ENCODE measurements around the gene SAMD4B.
"Not testable (repeated sequence)": the region's sequence is repeated elsewhere in the genome, so short reads cannot be mapped to it uniquely, and the experiment has no call there.

Gene SAMD4B, protein sequence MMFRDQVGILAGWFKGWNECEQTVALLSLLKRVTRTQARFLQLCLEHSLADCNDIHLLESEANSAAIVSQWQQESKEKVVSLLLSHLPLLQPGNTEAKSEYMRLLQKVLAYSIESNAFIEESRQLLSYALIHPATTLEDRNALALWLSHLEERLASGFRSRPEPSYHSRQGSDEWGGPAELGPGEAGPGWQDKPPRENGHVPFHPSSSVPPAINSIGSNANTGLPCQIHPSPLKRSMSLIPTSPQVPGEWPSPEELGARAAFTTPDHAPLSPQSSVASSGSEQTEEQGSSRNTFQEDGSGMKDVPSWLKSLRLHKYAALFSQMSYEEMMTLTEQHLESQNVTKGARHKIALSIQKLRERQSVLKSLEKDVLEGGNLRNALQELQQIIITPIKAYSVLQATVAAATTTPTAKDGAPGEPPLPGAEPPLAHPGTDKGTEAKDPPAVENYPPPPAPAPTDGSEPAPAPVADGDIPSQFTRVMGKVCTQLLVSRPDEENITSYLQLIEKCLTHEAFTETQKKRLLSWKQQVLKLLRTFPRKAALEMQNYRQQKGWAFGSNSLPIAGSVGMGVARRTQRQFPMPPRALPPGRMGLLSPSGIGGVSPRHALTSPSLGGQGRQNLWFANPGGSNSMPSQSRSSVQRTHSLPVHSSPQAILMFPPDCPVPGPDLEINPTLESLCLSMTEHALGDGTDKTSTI

DNA sequence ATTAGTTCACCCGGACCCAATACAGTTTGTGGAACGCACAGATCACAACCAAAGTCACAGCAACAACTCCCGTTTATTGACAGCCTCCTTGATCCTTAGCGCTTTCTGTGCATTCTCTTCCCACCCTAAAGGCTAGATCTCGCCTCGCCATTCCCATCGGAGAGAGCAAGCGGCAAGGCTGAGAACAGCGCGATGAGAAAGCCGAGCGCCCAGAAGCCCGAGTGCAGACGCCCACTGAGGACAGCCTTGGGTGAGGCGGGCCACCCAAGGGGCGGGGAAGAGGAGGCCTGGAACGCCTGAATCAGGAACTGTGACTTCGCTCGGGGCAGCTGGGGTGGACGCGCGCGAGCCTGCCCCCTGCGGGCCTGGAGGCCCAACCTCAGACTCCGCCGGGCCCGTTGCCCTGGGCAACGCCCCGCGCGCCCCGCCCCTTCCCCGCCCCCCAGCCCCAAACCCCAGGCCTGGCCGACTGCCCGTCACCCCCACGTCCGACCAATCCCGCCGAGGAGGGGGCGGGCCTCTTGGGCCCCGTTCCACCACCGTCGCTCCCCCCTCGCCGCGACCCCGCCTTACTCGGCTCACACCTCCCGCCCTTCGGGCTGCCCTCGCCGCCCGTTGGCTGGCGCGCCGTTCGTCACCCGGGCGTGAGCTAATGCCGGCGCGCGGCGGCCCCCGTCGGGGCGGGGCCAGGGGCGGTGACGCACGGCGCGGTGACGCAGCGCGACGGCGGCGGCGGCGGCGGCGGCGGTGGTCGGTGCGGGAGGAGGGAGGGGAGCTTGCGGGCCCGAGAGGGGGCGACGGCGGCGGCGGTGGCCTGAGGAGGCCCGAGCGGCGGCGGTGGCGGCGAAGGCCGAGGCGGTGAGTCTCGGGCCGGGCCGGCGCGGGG lies at the start of gene SAMD4B:
SAMD4B (plus strand) TSS at position 703 of the 886 bp plus-strand sequence. CDS start 14,473 bp downstream, outside the sequence.
- DNase-seq (ENCODE audit: low read depth in 2 of 2) = peak; percentile 98 to 99

DNA sequence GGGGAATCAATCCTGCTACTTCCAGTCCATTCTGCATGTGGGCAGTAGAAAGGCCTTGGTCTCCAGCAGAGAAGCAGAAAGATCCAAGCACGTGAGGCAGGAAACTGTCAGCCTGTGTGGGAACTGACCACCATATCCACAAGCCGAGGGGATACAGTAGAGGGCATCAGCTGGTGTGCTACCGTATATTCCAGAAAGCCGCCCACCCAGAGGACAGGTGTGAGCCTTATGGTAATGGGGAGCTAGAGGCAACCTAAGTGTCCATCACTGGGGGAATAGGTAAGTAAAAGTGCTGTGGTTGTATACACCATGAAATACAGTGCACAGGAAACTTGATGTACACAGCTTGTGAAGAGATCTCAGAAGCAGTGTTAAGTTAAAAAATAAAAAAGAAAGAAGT lies 48.8 kb upstream of the SAMD4B start:
- no peak for DNase-seq (ENCODE audit: low read depth in 2 of 2)

DNA sequence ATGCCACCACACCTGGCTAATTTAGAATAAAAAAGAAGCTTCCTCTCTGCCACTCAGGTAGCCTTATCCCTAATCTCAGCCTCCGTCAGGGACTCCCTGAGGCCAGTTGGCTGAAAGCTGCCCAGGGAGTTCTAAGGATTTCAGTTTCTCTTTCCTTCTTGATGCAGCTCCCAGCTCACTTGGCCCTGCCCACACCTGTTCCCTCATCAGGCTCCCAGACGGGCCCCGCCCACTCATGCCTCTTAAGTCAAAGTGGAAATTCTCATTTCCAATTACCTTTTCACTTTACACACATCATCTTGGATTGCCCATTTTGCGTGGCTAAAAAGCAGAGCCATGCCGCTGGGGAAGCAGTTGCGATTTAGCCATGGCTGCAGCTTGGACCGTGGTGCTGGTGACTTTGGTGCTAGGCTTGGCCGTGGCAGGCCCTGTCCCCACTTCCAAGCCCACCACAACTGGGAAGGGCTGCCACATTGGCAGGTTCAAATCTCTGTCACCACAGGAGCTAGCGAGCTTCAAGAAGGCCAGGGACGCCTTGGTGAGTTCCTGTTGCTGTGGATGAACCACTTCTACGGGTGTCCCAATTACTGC lies 46.1 kb upstream of the SAMD4B start, which contains the start of gene IFNL1:
IFNL1 (plus strand) TSS at position 353 of the 591 bp plus-strand sequence; CDS start at position 368, 15 bp downstream.
- no peak for DNase-seq (ENCODE audit: low read depth in 2 of 2)

DNA sequence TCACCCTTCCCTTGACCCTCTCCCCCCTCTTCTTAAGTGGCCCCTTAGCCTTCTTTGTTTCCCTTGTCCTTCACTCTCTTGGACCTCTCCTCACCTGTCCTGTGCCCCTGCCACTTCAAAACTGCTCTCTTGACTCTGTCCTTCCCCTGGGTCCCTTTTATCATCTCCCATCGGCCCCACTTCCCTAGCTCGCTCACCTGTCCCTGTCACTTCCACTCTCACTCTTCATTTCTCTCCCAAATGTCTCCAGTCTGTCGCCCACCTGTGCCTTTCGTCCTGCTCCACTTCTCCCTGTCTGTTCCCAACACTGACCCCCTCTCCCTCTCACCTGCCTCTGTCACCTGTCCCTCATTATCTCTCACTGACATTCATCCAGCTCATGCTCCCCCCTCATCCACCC lies 45.3 kb upstream of the SAMD4B start:
- no peak for DNase-seq (ENCODE audit: low read depth in 2 of 2)

DNA sequence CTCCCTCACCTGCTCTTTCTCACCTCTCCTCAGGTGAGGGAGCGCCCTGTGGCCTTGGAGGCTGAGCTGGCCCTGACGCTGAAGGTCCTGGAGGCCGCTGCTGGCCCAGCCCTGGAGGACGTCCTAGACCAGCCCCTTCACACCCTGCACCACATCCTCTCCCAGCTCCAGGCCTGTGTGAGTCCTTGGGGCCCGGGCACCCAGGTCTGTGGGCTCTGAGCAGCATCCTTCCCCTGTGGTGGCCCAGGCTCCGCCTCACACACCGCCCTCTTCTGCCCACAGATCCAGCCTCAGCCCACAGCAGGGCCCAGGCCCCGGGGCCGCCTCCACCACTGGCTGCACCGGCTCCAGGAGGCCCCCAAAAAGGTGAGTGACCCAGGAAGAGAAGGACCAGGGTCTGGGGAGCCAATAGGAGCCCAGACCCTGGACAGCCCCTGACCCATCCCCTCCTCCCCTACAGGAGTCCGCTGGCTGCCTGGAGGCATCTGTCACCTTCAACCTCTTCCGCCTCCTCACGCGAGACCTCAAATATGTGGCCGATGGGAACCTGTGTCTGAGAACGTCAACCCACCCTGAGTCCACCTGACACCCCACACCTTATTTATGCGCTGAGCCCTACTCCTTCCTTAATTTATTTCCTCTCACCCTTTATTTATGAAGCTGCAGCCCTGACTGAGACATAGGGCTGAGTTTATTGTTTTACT lies 44.1 kb upstream of the SAMD4B start:
- DNase-seq (ENCODE audit: low read depth in 2 of 2) = peak; percentile 48 to 61

DNA sequence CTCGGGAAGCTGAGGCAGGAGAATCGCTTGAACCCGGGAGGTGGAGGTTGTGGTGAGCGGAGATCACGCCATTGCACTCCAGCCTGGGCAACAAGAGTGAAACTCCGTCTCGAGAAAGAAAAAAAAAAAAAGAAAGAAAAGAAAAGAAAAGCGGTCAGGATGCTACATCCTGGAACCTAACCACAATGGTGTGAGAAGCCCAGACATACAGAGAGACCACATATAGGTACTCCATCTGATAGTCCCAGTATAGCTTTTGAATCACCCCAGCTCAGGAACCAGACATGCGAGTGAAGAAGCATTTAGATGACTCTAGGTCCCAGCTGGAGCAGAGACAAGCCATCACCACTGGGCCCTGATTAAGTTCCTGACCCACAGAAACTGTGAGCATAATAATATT lies 42.8 kb upstream of the SAMD4B start:
- DNase-seq (ENCODE audit: low read depth in 2 of 2) = no peak

DNA sequence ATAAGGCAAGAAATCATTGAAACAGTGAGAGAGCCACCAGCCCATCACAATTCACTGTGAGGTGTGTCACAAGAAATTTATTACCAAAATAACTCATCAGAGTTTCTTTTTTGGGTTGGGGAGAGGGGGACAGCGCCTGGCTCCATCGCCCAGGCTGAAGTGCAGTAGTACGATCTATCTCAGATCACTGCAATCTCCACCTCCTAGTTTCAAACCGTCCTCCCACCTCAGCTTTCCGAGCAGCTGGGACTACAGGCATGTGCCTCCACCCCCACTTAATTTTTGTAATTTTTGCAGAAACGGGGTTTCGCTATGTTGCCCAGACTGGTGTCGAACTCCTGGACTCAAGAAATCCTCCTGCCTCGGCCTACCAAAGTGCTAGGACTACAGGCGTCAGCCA lies 42.4 kb upstream of the SAMD4B start:
- no peak for DNase-seq (ENCODE audit: low read depth in 2 of 2)

DNA sequence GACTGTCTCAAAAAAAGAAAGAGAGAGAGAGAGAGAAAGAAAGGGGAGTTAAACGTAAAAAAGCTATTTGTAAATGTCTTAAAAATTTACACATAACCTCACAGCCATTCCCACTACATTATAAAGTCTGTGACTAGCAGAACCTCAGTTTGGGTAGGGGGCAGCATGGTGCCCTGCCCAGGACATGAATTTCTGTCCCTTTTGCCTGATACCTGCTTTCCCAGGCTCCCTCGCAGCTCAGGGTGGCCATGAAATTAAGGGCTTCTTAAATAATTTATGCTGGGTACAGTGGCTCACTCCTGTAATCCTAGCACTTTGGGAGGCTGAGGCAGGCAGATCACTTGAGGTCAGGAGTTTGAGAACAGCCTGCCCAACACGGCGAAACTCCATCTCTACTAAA lies 41.2 kb upstream of the SAMD4B start:
- DNase-seq (ENCODE audit: low read depth in 2 of 2) = no peak

DNA sequence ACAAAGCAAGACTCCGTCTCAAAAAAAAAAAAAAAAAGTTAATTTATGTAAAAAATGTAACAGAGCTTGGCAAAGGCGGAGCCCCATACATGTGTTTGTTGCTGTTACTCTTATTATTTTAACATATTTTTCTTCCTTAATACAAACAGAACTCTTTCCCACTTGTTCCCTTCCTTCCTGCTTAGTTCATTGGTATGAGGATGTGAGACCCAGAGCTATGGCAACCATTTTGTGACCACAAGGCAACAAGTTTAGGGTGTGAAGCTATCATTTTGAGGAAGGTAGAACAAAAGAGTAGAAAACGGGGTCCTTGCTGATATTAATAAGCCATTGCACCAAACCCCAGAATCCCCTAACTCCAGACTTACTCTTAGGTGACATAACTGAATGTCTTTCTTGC lies 40.7 kb upstream of the SAMD4B start:
- no peak for DNase-seq (ENCODE audit: low read depth in 2 of 2)

DNA sequence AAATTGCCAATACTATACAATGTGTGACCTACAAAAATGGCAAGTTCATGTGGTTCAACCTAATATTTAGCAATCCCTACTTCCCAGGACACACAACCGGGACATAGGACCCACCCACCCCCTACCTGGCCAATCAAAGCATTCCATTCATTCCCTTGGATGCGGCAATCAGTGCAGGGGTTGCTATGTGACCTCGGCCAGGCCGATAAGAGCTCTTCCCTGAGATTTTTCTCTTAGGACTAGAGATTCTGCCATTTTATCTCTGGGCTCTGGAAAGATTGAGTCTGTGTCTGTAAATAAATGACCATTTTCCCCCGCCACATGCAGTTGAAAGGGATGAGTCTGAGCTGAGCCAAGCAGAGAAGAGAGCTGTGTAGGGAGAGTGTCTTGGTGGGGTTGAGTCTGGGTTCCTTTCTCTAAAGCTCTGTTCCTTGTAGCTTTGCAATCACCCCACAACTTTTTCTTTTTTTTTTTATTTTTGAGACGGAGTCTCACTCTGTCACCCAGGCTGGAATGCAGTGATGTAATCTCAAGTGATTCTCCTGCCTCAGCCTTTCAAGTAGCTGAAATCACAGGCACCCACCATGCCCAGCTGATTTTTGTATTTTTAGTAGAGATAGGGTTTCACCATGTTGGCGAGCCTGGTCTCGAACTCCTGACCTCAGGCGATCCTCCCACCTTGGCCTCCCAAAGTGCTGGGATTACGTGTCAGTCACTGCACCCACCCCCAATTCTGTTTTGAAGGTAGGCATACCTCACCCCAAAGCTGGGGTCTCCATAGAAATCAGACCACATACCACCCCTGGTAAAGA lies 38.6 kb upstream of the SAMD4B start:
- DNase-seq (ENCODE audit: low read depth in 2 of 2) = no peak

DNA sequence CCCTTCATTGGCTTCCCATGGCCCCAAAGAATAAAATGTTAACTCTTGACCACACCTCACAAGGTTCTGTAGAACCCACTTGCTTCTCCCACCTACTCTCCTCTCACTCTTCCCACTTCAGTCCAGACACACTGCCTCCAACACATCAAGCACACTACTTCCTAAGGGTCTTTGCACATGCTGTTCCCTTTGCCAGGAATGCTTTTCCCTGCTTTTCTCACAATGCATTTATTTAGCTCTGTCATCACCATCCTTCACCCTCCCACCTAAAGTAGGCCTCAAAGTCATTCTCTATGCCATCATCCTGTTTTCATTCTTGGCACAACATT lies 38.1 kb upstream of the SAMD4B start:
- no peak for DNase-seq (ENCODE audit: low read depth in 2 of 2)

DNA sequence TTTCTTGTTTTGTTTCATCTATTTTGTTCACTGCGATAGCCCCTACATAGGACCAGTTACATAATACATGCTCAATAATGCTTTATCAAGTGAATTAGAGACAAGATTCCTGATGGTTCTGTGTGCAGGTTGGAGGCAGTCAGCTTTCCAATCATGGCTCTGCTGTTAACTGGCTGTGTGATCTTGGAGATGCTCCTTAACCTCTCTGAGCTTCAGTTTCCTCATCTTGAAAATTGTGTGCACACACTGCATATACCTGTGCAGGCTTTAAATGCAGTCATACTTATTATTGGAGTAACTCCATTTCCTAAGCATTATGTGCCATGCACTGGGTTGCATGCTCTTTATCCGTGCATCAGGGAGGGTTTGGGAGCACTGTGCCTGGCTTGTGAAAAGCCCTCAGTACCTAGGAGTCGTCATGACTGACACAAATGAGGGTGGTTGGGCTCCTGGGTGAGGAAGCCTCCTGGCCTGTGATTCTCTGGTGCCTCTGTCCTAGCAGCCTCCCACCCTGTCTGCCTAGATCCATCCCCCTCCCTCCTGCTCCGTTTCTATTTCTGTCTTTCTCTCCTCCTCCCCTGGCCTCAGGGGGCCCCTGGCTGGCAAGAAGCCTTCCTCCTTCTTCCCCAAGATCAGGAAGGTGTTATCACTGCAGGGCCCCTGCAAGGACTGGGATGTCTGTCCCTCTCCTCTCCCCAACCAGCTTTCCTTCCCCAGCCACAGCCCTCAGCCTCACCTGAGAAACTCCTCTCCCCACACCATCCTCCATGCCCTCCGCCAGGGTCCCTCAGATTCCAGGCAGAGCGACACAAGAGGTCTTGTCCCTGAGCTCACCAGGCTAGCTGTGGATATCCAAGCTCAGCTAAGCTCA lies 37.3 kb upstream of the SAMD4B start:
- DNase-seq (ENCODE audit: low read depth in 2 of 2) = no peak

DNA sequence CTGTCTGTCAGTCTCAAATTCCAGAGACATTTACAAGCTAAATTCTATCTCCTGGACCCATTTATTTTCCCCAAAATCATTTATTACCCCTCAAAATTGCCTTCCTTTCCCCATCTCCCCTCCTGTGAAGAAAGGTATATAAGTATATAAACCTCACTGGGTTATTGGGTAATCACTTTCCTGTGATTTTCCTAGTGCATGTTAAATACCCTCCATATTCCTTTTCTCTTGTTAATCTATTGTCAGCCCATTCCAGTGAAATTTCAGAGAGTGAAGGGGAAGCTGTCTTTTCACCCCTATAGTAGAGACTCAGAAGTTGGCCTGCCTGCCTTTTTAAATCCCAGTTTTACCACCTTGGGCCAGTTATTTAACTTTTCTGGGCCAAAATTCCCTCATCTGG lies 36.1 kb upstream of the SAMD4B start:
- DNase-seq (ENCODE audit: low read depth in 2 of 2) = no peak

DNA sequence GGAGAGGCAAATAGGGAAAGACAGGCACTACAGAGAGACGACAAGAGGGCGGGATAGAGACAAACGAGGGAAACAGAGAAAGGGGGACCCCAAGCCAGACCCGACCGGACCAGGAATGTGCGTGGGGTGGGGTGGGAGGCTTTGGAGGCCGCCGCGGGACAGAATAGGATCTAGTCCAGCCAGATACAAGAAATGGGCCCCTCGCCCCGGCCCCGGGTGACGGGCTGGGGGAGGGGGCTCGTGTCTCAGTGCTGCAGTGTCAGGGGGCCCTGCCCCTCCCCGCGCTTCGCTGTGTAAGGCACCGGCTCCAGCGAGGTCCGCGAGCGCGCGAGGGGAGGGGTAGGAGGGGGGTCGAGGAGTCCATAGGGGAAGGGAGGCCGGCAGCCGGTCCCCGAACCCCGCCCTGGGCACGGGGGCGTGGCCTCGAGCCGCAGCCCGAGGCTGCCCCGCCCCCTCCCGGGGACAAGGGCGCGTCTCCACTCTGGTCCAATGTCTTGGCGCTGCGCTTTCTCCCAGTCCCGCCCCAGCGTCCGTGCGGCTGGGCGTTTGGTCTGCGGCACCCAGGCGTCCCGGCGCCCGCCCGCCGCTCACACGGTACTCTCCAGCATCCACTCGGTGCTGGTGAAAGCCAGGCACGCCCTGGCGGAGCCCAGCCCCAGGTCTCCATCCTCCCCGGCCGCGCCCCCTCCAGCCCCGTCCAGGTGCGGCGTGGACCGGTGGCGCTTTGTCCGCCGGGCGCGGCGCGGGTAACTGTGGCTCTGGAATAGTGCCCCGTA lies 35.0 kb upstream of the SAMD4B start:
- DNase-seq (ENCODE audit: low read depth in 2 of 2) = no peak

DNA sequence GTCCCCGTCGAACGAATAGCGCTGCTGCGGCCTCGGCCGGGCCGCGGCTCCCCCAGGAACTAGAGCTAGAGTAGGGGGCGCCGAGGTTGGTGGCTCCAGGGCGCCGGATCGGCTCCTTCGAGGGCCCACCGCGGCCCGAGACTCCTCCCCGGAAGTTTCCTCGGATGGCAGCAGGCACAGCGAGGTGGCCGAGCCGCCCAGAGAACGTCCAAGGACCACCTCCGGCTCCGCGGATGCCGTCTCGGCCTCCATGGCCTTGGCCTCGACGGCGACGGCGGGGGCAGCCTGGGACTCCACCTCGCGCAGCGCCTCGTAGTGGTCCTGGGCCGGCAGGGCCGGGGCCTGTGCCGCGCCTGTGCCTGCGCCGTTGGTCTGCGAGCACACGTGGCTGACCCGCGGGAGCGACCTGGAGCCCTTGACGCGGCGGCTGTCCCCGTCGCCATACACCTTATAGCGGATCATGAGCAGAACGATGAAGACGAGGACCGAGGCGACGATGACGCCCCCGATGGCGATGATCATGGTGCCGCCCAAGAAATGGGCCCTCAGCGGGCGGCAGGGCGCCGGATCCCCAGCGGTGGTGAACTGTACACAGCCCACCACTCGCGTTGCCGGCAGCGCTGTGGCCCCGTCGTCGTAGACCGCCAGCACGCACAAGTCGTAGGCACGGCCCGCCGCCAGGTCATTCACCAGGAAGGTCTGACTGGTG lies 34.2 kb upstream of the SAMD4B start:
- DNase-seq (ENCODE audit: low read depth in 2 of 2) = no peak

DNA sequence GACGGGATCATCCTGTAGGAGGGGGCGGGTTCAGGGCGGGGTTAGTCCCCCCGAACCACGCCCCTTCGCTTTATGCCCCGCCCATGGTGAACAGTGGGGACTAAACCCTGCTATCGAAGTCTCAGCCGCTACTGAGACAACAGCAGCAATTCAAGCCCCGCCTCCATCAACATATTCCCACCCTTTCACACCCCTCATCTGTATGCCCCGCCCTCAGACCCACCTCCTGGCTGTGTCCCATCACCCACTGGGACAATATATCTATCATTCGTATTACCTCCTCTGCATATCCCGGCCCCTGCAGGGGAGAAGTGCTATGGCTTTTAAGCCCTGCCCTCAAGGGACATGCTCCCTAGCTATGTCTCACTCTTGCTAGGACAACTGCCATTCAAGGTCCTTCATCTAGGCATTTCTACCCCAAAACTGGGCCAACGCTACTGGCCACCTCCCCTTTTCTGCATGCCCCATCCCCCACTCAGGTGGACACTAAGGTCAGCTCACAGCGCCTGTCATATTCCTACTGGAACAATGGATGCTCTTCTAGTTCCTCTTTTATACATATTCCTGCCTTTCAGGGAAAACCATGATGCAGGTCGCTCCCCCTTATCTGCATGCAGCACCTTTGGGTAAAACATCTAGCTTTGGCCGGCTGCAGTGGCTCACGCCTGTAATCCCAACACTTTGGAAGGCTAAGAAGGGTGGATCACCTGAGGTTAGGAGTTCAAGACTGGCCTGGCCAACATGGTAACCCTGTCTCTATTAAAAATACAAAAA lies 33.5 kb upstream of the SAMD4B start:
- DNase-seq (ENCODE audit: low read depth in 2 of 2) = no peak

DNA sequence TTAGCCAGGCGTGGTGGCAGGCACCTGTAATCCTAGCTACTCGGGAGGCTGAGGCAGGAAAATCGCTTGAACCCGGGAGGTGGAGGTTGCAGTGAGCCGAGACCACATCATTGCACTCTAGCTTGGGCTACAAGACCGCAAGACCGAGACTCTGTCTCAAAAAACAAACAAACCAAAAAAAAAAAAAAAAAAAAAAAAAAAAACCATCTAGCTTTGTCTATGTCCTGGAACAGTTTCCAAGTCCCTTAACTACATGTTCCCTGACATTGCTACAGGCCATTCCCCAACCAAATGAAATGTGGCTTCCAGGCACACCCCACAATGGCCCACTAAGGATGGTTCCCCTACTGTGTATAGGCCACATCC lies 32.9 kb upstream of the SAMD4B start:
- DNase-seq (ENCODE audit: low read depth in 2 of 2) = not testable (repeated sequence)
